ENCODE results near the gene MTCL1.

Gene MTCL1

GRCh38 chr18:8786483-8787370 lies 81.4 kb downstream of the MTCL1 start:
- Histone ChIP-seq H3K9ac (no peak overlapping the region), H3K79me2 (ENCODE audit: insufficient read depth, low read depth) (no peaks in the 10 kb centered on the region), H3K4me3 (IDR thresholded peaks at IDR 0.05; ENCODE audit: insufficient read depth, low read depth, low read length) (no peak overlapping the region), H3K27me3 (ENCODE audit: insufficient read depth, low read depth) (no peaks in the 10 kb centered on the region), H4K20me1 (ENCODE audit: insufficient read depth) (no peaks in the 10 kb centered on the region), H3K4me2 (no peak overlapping the region), H3K36me3 (ENCODE audit: insufficient read depth) (no peaks in the 10 kb centered on the region), H3K4me1 (ENCODE audit: low read depth, poor library complexity, severe bottlenecking) (no peaks in the 10 kb centered on the region), H3K27ac (no peak overlapping the region), H2AFZ (ENCODE audit: low read depth) (no peak overlapping the region)
- no peak for TF ChIP-seq CTCF (conservative IDR thresholded peaks at IDR 0.05; ENCODE audit: low read depth, low read length)

- H4K20me1 ChIP-seq (ENCODE audit: insufficient read depth): no peaks in the 10 kb centered on the region
- no peaks in the 10 kb centered on the region for H3K79me2 ChIP-seq (ENCODE audit: insufficient read depth, low read depth)
- H3K4me3 ChIP-seq (IDR thresholded peaks at IDR 0.05; ENCODE audit: insufficient read depth, low read depth, low read length): no peak overlapping the region
- no peak overlapping the region for H3K4me2 ChIP-seq
- no peaks in the 10 kb centered on the region for H3K27me3 ChIP-seq (ENCODE audit: insufficient read depth, low read depth)
- H3K27ac ChIP-seq: no peak overlapping the region
- H3K36me3 ChIP-seq (ENCODE audit: insufficient read depth): no peaks in the 10 kb centered on the region
- no peak for TF ChIP-seq CTCF (conservative IDR thresholded peaks at IDR 0.05; ENCODE audit: low read depth, low read length)
- no peaks in the 10 kb centered on the region for H3K4me1 ChIP-seq (ENCODE audit: low read depth, poor library complexity, severe bottlenecking)
- H2AFZ ChIP-seq (ENCODE audit: low read depth): no peak overlapping the region
- no peak overlapping the region for H3K9ac ChIP-seq
Observed at GRCh38 chr18:8787371-8787670, 82.0 kb downstream of the MTCL1 start.

GRCh38 chr18:8787794-8788193 lies 82.4 kb downstream of the MTCL1 start:
- Histone ChIP-seq H3K27me3 (ENCODE audit: insufficient read depth, low read depth) (no peaks in the 10 kb centered on the region), H3K4me2 (no peak overlapping the region), H3K27ac (no peak overlapping the region), H3K79me2 (ENCODE audit: insufficient read depth, low read depth) (no peaks in the 10 kb centered on the region), H4K20me1 (ENCODE audit: insufficient read depth) (no peaks in the 10 kb centered on the region), H3K9ac (no peak overlapping the region), H3K4me3 (IDR thresholded peaks at IDR 0.05; ENCODE audit: insufficient read depth, low read depth, low read length) (no peak overlapping the region), H3K36me3 (ENCODE audit: insufficient read depth) (no peaks in the 10 kb centered on the region), H2AFZ (ENCODE audit: low read depth) (no peak overlapping the region), H3K4me1 (ENCODE audit: low read depth, poor library complexity, severe bottlenecking) (no peaks in the 10 kb centered on the region)
- no peak for TF ChIP-seq CTCF (conservative IDR thresholded peaks at IDR 0.05; ENCODE audit: low read depth, low read length)

- Histone ChIP-seq H3K27ac (no peak overlapping the region), H3K4me2 (no peak overlapping the region), H3K79me2 (ENCODE audit: insufficient read depth, low read depth) (no peaks in the 10 kb centered on the region), H3K36me3 (ENCODE audit: insufficient read depth) (no peaks in the 10 kb centered on the region), H3K4me1 (ENCODE audit: low read depth, poor library complexity, severe bottlenecking) (no peaks in the 10 kb centered on the region), H3K4me3 (IDR thresholded peaks at IDR 0.05; ENCODE audit: insufficient read depth, low read depth, low read length) (no peak overlapping the region), H2AFZ (ENCODE audit: low read depth) (no peak overlapping the region), H3K9ac (no peak overlapping the region), H3K27me3 (ENCODE audit: insufficient read depth, low read depth) (no peaks in the 10 kb centered on the region), H4K20me1 (ENCODE audit: insufficient read depth) (no peaks in the 10 kb centered on the region)
- TF ChIP-seq CTCF (conservative IDR thresholded peaks at IDR 0.05; ENCODE audit: low read depth, low read length): no peak
Observed at GRCh38 chr18:8788503-8789429, 83.4 kb downstream of the MTCL1 start.

All from KMS-11 (cell line).